Mesothelial cell of epicardium (in vitro differentiated cells): ENCODE measurements around the gene AUTS2. TPM values are rescaled to one million over a fixed set of nuclear protein-coding genes. Genes with fewer than 3 reads are reported as not detected.

Experiments
- DNase-seq, 2 experiments: peaks; one replicate each; pipeline ENCODE4 v3.0.0; 2021; ENCODE audit warnings: low spot score in 2 of 2; ENCODE audit not compliant: unreplicated experiment in 2 of 2
- H3K27ac Mint-ChIP-seq: 2 replicates; pipeline ENCODE4 v1.8.0; 2021; ENCODE audit warnings: mixed read lengths
- H3K27me3 Mint-ChIP-seq: 2 replicates; pipeline ENCODE4 v1.8.0; 2021; ENCODE audit warnings: low read depth, mixed read lengths
- H3K36me3 Mint-ChIP-seq: 2 replicates; pipeline ENCODE4 v1.8.0; 2021; ENCODE audit warnings: mixed read lengths
- H3K4me1 Mint-ChIP-seq: 2 replicates; pipeline ENCODE4 v1.8.0; 2021; ENCODE audit warnings: mixed read lengths
- H3K4me3 Mint-ChIP-seq: 2 replicates; pipeline ENCODE4 v1.8.0; 2021; ENCODE audit warnings: mild to moderate bottlenecking, moderate library complexity, mixed read lengths
- H3K9me3 Mint-ChIP-seq: 2 replicates; pipeline ENCODE4 v1.8.0; 2021; ENCODE audit warnings: mixed read lengths
- CTCF ChIP-seq: fragments of 200-600 bp; sonication (generic); IDR thresholded peaks from one replicate; pipeline ENCODE4 v1.5.0; 2021; ENCODE audit warnings: antibody characterized with exemption; ENCODE audit not compliant: unreplicated experiment
- total RNA-seq: library from RNA; stranded (reverse); gene quantifications from 3 replicates; pipeline ENCODE4 v1.2.1, GENCODE V29; 2021

AUTS2 gene
- total RNA-seq, 1 donor from 2014 or later = 135 TPM

GRCh38 chr7:69864822-69865221, 266.5 kb downstream of the AUTS2 start:
- TF ChIP-seq CTCF = no peak
- Mint-ChIP-seq H3K27me3 (no peaks in the 10 kb centered on the region), H3K4me1 (peaks cover 64% of the 10 kb centered on the region), H3K4me3 (no peak overlapping the region), H3K36me3 (no peaks in the 10 kb centered on the region), H3K27ac (no peak overlapping the region), H3K9me3 (no peaks in the 10 kb centered on the region)
- no peak for DNase-seq

GRCh38 chr7:69868921-69869320, 270.6 kb downstream of the AUTS2 start:
- Mint-ChIP-seq H3K27ac (no peak overlapping the region), H3K4me1 (peaks cover 57% of the 10 kb centered on the region), H3K9me3 (no peaks in the 10 kb centered on the region), H3K27me3 (no peaks in the 10 kb centered on the region), H3K36me3 (no peaks in the 10 kb centered on the region), H3K4me3 (no peak overlapping the region)
- TF ChIP-seq CTCF = no peak
- DNase-seq = no peak

GRCh38 chr7:69871213-69871885, 273.1 kb downstream of the AUTS2 start:
- no peak for DNase-seq
- no peaks in the 10 kb centered on the region for H3K27me3 Mint-ChIP-seq
- TF ChIP-seq CTCF = no peak
- H3K9me3 Mint-ChIP-seq = no peaks in the 10 kb centered on the region
- no peaks in the 10 kb centered on the region for H3K36me3 Mint-ChIP-seq
- H3K27ac Mint-ChIP-seq = peak overlapping the region; percentile 63
- no peak overlapping the region for H3K4me3 Mint-ChIP-seq
- H3K4me1 Mint-ChIP-seq = peaks cover 35% of the 10 kb centered on the region

- Mint-ChIP-seq H3K9me3 (no peaks in the 10 kb centered on the region), H3K4me1 (peaks cover 35% of the 10 kb centered on the region), H3K27ac (peak overlapping the region; percentile 63), H3K4me3 (no peak overlapping the region), H3K27me3 (no peaks in the 10 kb centered on the region), H3K36me3 (no peaks in the 10 kb centered on the region)
- no peak for DNase-seq
- TF ChIP-seq CTCF = no peak
Observed at GRCh38 chr7:69871886-69872569, 273.8 kb downstream of the AUTS2 start.

- Mint-ChIP-seq H3K27ac (no peak overlapping the region), H3K27me3 (no peaks in the 10 kb centered on the region), H3K4me3 (no peak overlapping the region), H3K9me3 (no peaks in the 10 kb centered on the region), H3K4me1 (peaks cover 39% of the 10 kb centered on the region), H3K36me3 (no peaks in the 10 kb centered on the region)
- no peak for TF ChIP-seq CTCF
- DNase-seq = no peak
Observed at GRCh38 chr7:69873512-69873911, 275.2 kb downstream of the AUTS2 start.
